Measurements from ENCODE around the gene SNX14. TPM values are rescaled to one million over a fixed set of nuclear protein-coding genes. Genes with fewer than 3 reads are reported as not detected.

The SNX14 gene
- total and polyA plus RNA-seq, 2 of the 13 experiments (the other 11 are each of a cell fraction or from before 2014, with no cell fraction given): 83.5 to 112 TPM

GRCh38 chr6:85593438-85594196 is at the start of gene SNX14 (continued):
- TF ChIP-seq ZBTB38 (CRISPR knock-in tag; IDR thresholded peaks at IDR 0.05) (peak; percentile 94), PAF1 (CRISPR knock-in tag; IDR thresholded peaks at IDR 0.05) (no peak), KAT8 (CRISPR knock-in tag; IDR thresholded peaks at IDR 0.05) (peak; percentile 76), ZNF558 (CRISPR knock-in tag; IDR thresholded peaks at IDR 0.05; ENCODE audit: borderline replicate concordance) (peak; percentile 97), MEIS2 (CRISPR knock-in tag; IDR thresholded peaks at IDR 0.05) (peak; percentile 29; the same call in 1 of the 2 replicates), ZFP90 (CRISPR knock-in tag; IDR thresholded peaks at IDR 0.05; ENCODE audit: borderline replicate concordance) (peak; percentile 77), ZBTB40 (IDR thresholded peaks at IDR 0.05) (no peak), ZBTB40 (CRISPR knock-in tag; IDR thresholded peaks at IDR 0.05) (no peak), HNRNPUL1 (IDR thresholded peaks at IDR 0.05; ENCODE audit: low read depth, low read length) (no peak), ZNF576 (CRISPR knock-in tag; IDR thresholded peaks at IDR 0.05) (peak; percentile 76; the same call in 1 of the 2 replicates), HNF1B (CRISPR knock-in tag; IDR thresholded peaks at IDR 0.05) (peak; percentile 71; the same call in 1 of the 2 replicates), KLF15 (CRISPR knock-in tag; IDR thresholded peaks at IDR 0.05; ENCODE audit: borderline replicate concordance) (no peak), NKX3-1 (CRISPR knock-in tag; IDR thresholded peaks at IDR 0.05) (peak; percentile 53; the same call in 1 of the 2 replicates), PTBP1 (IDR thresholded peaks at IDR 0.05; ENCODE audit: low read depth, low read length, poor library complexity, severe bottlenecking) (no peak), ZNF513 (CRISPR knock-in tag; conservative IDR thresholded peaks at IDR 0.05) (no peak)

Measured in HepG2 (cell line).